ENCODE measurements around the gene EXOC6B.

GRCh38 chr2:72162574-72162973 is 663.3 kb downstream of the EXOC6B start:
- TF ChIP-seq POLR2A (IDR thresholded peaks at IDR 0.05) (no peak), CTCF (IDR thresholded peaks at IDR 0.05 in 4 of 5, conservative IDR thresholded peaks at IDR 0.05 in 1 of 5) (no peak)

All from gastrocnemius medialis (tissue), 4 donors.